SHP77 treated with DMSO at 0.1 percent for 48 hours (cell line): Measurements from ENCODE around the gene FRA10AC1.

Experiments
- DNase-seq: peaks from one replicate; lab custom pipeline; 2025; lab: John Stamatoyannopoulos, UW

Gene FRA10AC1, protein sequence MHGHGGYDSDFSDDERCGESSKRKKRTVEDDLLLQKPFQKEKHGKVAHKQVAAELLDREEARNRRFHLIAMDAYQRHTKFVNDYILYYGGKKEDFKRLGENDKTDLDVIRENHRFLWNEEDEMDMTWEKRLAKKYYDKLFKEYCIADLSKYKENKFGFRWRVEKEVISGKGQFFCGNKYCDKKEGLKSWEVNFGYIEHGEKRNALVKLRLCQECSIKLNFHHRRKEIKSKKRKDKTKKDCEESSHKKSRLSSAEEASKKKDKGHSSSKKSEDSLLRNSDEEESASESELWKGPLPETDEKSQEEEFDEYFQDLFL

DNA sequence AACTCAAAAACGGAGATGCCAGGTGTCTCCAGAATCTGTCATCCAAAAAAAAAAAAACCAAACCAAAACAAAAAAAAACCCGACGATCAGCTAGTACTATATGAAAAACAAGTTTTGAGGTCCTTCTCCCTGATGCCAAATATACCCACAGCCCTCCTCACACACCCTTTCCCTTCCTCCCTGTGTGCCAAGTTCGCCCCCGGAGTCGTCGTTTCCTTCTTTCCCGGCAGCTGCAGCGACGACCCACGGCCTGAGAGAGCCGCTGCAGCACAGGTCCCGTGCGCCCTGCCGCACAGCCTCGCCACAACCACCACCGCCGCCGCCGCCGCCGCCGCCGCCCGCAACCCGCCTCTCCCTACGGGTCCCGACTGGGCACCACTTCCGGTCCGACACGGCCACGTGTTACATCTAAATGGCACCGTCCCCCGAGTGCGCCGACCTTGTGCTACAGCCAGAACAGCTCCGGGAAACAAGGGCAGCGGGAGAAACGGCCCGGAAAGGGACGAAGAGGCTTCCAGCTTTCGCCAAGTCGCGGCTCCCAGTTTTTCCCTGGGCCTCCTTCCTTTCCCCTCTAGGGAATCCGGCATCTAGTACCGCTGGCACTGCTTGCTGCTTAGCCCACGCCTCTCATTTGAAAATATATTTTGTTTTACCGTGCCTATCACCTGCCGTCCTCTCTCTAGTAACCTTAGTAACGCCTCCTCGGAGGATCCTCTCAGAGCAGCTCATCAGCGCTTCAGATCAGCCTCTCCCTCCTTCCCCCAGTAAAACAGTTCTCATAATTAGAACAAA lies at the start of gene FRA10AC1:
Gene FRA10AC1, minus strand, starts transcription at position 383 of the 792 bp plus-strand sequence. CDS start 2,486 bp downstream, outside the sequence.
- DNase-seq, result peak; percentile 82

DNA sequence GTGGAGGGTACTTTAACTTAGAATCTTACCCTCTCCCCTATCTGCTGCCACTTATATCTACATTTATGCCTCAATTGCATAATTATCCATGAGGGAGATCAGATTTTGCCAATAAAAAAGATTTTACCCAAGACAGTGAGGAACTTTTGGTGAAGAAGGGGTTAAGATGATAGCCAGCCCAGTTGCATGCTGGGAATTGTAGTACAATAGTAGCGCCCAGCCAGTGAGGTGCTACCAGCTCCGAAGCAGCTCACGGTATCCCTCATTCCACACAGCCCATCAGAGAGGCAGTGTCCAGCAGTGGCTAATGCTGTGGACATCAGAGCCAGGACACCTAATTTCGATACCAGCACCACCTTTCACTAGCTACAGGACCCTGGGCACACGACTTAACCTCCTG lies 49.4 kb upstream of the FRA10AC1 start:
- no peak for DNase-seq

DNA sequence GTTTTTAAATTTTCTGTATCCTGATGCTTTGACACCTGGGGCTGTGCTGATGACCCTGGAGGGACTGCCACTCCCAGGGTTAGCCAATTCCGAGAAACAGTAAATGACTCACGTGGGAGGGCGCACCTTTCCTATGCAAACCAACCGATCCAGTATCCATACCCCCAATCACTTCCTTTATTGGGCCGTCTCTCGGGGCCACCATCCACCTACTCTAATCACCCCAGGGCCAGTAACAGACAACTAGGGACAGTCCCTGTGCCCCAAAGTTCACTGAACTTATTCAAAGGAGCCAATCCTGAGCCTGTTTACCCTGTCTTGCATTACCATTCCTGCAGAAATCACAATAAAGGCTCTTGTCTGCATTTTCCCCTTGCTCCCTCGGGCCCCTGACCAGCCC lies 48.7 kb upstream of the FRA10AC1 start:
- DNase-seq, result no peak

DNA sequence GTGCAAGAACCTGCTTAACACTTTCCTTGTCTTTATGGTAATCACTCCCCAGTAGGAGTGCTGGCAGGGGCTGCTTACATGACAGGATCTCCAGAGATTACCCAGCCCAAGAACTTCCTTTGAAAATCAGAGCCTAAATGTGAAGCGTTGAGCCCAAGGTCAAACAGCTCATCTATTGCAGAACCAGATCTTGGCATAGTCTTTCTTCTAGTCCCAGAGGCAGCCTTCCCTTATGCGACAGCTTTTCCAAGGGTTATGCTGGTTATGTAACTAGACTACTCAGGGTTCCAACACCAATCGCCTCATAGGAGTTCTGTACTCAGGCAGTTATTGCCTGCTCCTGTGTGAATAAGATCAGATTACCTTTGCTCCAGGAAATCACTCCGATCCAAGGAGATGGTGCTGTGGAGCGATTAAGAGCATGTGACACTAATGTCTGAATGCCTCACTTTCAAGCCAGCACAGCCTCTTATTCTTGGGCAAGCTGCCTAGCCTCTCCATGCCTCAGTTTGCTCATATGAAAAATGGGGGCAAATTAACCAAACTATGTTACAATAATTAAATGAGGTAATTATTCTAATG lies 46.9 kb upstream of the FRA10AC1 start:
- DNase-seq, result no peak

DNA sequence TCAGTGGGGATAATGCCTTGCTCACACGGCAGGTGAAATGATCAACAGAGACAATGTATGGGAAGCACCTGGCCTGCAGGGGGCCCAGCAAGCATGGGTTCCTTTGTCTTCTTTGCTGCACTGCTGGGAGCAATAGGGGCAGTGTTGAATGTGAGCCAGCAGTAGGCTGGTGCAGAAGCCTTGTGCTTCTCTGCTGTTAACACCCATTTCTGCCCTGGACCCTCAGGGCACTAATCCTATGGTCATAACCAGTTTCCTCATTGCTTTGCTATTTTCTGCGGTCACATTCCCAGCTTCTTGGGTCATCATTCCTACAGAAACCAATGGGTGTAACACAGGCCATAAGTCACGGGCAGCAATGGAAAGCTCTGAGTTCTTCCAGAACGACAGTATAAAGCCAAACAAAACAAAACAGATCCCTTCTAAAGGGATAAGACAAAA lies 44.5 kb upstream of the FRA10AC1 start:
- no peak for DNase-seq

DNA sequence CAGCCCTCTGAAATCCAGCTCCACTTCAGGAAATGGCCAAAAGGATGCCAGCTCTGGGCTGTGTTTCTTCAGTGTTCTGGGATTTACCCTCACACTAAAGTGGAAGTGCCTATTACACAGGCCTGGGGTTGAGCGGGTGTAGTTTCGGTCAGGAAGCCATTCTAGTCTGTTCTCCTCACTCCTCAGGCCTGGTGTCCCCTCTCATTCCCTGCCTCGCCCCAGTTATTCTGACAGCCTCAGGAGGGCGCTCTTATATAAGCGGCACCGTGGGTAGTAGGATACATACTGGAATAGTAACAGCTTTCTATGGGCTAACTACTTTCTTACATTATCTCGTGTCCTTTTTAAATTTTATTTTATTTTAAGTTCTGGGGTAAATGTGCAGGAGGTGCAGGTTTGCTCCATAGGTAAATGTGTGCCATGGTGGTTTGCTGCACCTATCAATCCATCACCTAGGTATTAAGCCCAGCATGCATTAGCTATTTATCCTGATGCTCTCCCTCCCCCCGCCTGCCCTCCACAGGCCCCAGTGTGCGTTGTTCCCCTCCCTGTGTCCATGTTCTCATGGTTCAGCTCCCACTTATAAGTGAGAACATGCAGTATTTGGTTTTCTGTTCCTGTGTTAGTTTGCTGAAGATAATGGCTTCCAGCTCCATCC lies 43.1 kb upstream of the FRA10AC1 start:
- no peak for DNase-seq

DNA sequence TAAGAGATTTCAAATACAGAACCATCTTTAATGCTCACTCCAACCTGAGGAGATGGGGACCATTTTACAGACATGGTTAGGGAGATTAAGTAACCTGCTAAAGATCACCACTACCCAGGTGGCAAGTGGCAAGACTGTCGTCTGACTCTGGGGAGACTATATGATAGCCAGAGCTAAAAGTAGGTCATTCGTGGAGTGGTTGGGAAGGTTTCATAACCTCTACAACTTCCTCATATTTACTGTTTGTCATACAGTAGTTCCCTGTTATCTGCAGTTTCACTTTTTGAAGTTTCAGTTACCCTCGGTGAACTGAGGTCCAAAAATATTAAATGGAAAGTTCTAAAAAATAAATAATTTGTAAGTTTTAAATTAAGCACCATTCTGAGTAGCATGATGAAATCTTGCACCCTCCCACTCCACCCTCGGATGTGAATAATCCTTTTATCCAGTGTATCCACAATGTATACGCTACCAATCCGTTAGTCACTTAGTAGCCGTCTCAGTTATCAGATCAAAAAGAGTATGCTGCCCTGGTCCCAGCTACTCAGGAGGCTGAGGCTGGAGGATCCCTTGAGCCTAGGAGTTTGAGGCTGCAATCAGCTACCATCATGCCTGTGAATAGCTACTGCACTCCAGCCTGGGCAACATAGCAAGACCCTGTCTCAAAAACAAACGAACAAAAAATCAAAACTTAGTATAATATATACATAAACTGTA lies 40.4 kb upstream of the FRA10AC1 start:
- DNase-seq, result no peak

DNA sequence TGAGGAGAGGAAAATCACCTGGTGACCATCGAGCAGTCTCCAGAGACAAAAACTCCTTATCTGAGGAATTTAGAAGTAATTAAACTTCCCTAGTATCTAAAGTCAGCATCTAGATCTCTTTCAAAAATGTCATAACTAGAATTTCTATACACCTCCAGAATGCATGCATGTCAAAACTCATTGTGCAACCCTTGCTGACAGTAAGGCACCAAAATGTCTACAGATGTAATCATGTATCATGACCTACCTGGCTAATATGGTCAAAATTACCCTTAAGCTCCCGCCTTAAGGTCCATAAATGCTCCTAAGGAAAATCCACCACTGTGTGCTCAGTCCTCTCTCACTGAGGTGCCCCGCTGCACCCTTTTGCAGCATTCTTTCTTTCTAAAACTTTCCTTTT lies 39.0 kb upstream of the FRA10AC1 start:
- no peak for DNase-seq

DNA sequence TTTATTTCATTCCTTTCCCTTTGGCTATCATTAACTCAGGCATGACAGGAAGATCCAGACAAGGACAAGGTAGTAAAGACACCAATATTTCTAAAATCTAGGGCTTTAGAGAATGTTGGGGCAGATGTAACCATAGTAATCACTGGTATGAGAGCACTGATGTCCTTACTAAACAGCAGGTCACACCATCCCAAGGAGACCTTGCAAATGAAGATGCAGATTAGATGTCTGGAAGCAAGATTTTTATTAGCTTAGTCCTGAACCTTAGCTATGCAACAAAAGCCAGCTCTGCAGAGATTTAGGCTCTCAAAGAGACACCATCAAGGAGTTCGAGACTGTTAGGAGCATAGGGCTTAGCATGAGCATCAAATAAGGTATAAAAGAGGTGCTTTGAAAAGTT lies 23.6 kb upstream of the FRA10AC1 start:
- no peak for DNase-seq

DNA sequence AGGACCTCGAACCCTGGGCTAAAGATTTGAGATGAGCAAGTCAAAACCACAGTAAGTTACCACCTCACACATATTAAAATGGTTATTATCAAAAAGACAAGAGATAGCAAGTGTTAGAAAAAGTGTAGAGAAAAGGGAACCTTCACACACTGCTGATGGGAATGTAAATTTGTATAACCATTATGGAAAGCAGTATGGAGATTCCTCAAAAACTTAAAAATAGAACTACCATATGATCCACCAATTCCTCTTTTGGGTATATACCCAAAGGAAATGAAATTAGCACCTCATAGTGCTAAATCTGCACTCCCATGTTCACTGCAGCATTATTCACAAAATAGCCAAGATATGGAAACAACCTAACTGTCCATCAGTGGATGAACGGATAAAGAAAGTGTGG lies 20.8 kb upstream of the FRA10AC1 start:
- DNase-seq, result no peak

DNA sequence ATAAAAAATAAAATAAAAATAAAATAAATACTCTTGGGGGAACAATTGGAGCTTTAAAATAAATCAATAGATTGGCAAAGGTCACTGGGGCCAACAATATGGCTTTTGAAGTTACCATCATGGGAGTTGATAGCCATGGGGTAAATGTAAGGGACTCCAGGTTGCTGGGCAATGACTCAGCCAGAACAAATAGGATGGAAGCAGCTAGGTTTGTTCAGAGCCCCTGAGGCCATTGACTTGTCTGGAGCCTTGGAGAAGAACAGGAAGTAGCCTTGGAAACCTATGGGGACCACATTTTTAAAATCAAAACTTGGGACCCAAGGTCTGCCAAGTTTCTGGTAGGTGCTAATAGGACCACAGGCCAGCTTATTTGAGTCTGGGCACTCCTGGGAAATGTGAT lies 20.2 kb upstream of the FRA10AC1 start:
- DNase-seq, result no peak

DNA sequence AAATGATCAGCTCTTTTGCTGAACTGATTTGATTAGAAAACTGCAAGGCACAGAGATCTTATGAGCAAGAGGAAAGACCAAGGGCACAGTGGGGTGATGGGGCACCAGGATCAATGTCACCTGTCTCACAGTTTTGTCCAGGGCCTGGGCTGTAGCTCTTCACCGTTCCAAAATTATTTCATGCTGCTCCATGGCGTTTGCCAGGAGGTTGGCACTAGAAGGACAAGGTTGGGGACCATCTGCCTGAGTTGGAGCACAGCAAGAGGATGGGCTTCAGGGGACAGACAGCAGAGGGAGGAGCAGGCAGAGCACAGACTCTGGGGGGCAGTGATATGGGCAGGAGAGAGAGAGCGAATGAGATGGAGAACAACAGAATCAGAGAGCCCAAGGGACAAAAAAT lies 17.5 kb upstream of the FRA10AC1 start:
- no peak for DNase-seq

DNA sequence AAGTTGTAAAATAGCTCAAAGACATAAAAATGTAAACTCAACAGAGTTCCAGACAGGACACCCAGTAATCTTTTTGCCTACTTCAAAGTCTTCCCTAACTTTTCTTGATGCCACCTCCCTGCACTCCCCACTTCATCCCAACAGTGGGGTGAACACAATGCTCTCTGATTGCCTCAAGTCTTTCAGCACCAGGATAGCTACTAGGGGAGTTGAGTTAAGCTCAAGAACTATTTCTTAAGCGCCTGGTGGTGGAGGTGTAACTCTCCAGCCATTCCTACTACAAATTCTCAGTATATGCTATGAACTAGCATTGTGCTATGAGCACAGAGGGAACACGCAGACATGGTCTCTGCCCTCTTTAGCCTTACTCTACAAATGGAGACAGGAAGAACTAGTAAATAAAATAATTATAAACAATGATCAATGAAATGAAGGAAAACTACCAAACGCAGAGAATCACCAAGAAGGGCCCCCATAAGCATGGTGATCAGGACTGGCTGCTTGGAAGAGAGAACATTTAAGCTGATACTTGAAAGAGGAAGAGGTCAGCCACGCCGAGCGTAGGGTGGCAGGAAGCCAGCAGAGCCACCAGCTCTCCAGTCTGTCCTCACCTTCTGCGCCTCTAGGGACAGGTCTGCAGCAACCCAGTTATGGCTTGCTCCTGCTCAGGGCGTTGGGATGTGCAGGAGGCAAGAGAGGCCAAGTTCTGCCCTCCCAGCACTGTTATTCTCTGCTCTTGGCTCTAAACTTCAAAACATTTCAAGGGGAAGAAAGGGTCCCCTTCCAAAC lies 16.7 kb upstream of the FRA10AC1 start:
- DNase-seq, result peak; percentile 4

DNA sequence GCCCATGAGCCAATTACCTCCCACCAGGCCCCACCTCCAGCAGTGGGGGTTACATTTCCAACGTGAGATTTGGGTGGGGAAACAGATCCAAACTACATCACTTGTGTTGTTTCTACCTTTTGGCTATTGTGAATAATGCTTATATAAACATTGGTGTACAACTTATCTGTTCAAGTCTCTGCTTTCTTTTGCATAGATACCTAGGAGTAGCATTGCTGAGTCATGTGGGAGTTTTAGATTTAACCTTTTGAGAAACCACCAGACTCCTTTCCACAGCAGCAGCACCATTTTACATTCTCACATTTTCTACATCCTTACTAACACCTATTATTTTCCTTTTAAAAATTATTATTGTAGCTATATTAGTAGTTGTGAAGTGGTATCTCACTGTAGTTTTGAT lies 14.4 kb upstream of the FRA10AC1 start:
- no peak for DNase-seq

DNA sequence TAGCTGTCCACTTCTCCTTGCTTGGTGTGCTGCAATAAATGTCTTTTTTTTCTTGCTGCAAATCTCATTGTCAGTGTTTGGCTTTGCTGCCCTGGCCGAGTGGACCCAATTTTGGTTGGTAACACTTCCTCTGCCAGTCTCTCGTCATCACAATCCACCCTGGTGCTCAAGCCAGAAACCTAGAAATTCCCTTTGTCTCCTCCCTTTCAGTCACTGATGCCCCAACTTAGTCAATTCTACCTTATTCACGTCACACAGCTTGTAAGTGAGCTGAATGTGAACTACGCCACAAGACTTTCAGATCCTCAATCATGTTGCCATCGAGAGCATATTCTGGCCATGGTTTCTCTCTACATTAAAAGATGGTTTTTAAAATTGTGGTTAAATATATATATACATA lies 13.0 kb upstream of the FRA10AC1 start:
- no peak for DNase-seq

DNA sequence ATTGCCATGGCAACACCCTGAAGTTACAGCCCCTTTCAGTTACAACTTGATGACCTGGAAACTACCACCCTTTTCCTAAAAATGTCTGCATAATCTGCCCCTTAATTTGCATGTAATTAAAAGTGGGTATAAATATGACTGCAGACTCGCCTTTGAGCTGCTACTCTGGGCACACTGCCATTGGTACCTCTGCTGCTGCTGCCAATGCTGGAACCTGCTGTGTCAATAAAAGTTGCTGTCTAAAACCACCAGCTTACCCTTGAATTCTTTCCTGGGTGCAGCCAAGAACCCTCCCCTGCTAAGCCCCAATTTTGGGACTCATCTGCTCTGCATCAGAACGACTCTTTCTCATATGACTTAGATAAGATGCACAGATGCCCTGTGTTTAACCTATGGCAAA lies 10.2 kb upstream of the FRA10AC1 start:
- no peak for DNase-seq

DNA sequence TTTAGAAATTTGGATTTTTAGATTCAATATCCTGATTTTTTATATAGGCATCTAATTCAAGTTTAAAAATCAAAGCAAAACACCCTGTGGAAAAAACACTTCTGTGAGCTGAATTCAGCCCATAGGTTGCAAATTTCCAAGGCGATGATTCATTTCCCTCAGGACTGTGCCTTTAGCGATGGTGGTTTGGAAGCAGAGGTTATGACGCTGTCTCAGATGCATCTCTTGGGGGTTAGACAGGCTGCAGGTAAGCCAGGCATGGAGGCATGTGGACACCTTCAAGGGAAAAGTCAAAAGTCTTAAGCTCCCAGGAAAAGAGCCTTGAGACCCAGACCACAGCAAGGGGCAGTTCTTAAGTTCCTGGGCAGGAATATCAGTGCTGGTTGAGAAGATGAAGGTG lies 9.5 kb upstream of the FRA10AC1 start:
- no peak for DNase-seq

DNA sequence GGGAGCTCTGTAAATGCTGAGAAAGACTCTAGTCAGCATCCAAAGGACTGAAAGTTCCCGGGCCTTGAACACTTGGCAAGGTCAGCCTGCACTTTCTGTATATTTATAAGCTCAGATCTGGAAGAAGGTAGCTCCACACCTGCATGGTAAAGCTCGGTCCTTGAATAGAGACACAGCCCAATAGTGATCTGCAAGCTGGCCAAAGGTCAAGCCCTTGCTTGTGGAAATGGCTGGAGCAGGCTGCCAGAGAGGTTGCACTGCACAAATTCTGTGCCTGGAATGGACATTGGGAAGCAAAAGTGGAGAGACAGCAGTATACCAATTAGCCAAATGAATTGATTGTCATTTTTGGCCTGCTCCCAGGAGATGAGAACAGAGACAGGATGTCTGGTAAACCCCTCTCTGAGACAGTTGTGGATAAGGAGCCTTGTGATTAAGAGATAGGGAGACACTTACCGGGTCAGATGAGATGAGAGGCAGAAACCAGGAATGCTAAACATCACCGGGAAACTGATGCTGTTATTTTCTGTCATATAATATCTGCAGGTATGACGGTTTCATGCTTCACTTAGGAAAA lies 8.0 kb upstream of the FRA10AC1 start:
- no peak for DNase-seq

DNA sequence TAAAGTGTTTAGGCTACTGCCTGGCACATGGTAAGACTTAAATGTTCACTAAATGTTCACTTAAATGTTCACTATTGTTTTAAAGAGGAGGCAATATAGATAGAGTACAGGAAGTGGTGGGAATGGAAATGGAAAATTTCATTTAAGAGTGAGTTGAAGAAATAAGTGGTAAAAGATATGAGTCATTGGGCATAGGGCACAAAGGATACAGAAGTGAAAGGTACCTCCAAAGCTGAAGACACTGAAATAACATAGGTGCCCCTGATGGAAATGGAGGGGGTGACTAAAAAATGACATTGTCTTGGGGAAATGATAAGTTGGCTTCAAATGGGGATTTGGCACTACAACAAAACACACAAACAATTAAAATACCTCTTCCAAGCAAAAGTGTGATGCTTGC lies 5.2 kb upstream of the FRA10AC1 start:
- DNase-seq, result no peak

DNA sequence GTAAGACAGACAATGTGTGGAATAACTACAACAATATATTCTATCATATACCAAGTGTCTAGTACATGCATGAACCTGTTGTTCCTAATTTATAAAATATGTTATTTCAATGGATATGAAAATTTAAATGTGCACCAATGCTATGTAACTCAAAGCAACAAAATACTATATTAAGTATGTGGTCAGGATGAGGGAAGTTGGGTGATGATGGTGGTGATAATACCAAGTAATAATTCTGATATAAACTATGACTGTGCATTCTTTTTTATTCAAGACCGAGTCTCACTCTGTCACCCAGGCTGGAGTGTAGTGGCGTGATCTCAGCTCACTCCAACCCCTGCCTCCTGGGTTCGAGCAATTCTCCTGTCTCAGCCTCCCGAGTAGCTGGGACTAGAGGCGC lies 2.1 kb upstream of the FRA10AC1 start:
- DNase-seq, result no peak

DNA sequence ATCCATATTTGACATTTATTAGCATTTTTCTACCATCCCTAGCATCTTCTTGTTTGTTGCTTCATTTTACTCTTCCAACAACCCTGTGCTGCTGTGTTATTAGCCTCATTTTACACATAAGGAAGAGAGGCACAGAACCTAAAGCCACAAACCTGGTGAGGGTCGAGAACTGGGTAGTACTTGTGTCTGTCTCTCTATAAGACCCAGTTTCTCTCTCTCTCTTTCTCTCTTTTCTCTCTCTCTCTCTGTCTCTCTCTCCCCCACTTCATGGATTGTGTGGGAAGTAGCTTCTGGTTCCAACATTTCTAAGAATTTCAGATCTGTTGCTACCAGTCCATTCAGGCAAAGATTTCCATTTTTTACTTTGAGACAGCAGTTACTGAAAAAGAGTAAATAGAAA lies 1.4 kb upstream of the FRA10AC1 start:
- no peak for DNase-seq
